HG03095 (cell line): ENCODE results near the gene TMEM134.

Experiments used
- ATAC-seq: cut with Tn5 transposase; IDR thresholded peaks from one replicate; pipeline ENCODE4 v1.9.1; 2021; ENCODE audit warnings: moderate library complexity; ENCODE audit not compliant: unreplicated experiment

Gene TMEM134

DNA sequence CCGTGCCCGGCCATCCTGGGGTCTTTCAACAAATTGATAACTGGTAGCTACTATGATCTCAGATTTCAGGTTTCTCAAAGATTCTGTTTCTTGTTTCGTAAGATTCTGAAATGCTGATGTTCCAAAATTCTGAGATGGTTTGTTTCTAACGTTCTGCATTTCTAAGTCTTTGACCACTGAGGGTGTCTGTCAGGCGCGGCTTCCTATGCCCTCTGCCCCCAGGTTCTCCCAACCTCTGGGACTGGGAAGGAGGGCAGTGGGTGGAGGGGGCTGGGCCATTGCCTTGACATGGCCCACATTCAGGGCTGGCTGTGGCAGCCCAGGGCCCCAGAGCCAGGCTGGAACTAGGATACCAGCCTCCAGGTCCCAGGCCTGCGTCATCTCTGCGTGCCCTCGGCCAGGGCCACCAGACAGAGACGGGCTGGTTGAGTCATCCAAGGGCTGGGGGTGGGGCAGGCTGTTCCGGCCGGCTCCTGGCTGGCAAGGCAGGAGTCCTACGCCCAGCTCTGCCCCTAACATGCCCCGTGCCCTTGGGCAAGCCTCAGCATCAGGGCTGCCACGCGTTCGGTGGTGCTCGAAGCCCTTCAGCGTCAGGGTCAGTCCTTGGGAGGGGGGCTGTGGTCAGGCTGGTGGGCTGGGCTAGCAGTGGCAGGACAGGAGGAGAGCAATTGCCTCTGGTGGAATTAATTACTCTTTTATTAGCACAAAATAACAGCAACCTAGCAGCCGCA lies 5.2 kb downstream of the TMEM134 start:
- no peak for ATAC-seq

DNA sequence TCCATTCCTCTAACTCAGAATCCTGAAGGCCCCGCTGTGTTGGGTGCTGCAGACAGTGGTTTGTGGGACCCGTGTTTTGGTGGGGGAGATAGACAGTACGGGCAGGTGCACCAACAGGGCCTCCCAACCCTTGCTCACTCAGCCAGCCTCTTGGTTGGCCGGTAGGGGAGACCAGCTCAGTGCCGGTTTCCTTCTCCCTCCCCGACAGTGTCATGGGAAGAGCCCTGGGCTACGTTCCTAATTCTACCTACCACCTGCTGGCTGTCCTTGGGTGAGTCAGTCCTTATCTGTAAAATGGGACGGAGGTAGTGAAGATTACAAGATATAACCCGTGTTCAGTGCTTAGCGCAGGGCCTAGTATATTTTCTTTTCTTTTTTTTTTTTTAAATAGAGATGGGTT lies 5.9 kb downstream of the TMEM134 start:
- ATAC-seq = no peak

DNA sequence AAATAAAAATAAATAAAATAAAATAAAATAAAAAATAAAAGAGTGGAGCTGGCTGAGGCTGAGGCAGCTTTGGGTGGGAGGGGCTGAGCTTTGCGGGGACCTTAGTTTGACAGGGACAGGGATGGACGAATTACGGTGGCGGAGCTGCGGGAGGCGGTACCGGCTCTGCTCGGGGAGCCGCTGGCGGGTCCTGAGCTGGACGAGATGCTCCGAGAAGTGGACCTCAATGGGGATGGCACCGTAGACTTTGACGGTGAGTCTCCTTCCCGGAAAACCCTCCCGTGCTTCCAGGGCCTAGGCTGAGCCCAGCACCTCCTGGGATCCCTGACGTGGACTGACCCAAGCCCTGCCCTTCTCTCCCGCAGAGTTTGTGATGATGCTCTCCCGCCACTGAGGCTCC lies 10.8 kb downstream of the TMEM134 start:
- no peak for ATAC-seq

DNA sequence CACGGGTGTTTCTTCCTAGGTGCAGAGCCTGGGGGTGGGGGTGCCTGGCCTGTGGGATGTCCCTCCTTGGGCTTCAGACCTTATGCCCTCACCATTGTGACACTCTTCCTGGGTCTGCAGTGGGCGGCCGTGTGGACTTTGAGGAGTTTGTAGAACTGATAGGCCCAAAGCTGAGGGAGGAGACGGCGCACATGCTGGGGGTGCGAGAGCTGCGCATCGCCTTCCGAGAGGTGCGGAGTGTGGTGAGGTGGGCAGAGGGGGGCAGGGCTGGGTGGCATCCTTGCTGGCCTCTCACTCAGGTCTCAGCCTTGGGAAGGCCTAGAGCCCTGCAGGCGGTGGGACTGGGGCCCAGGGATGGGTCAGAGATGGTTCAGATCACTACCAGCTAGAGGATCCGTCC lies 11.6 kb downstream of the TMEM134 start:
- no peak for ATAC-seq

DNA sequence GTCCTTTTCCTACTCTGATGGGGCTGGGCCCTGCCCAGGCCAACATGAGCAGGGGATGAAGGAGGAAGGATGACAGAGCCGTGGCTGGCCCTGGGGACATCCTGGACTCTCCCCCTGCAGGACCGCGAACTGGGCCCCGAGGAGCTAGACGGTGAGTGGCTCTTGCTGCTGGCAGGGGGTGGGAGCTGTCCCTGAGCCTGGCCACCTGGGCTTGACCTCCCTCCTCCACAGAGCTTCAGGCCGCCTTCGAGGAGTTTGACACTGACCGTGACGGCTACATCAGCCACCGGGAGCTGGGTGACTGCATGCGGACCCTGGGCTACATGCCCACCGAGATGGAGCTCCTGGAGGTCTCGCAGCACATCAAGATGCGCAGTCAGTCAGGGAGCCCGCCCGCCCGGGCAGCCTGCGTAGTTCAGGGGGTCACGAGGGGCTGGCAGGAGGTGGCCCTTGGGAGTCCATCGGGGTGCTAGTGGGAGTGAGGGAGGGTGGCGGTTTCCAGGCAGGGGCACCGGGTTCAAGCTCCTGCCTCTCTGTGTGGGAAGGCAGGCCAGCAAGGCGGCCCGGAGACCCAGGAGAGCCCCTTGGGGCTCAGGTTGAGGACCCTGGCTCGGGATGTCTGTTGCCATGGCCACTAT lies 12.9 kb downstream of the TMEM134 start:
- ATAC-seq = no peak

DNA sequence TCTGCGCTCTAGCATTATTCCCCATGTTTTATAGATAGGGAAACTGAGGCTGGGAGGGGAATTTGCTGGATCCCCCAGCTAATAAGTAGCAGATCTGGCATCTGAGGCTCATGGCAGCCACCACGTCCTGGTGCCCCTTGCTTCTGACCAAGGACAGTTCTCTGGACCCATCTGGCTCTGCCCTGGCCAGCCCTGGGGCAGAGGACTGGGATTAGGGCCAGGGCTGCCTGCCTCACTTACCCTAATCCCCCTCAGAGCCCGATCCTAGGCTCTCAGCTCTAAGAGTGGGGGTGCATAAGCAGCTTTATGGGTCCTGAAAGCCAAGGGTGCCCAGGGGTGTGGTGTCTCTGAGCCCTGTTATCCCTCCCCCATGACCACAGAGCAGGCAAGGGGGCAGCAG lies 14.0 kb downstream of the TMEM134 start, which contains the start of gene CABP4:
Gene CABP4 (plus strand): TSS at position 301 of the 400 bp plus-strand sequence. CDS start 70 bp downstream, at position 371.
- no peak for ATAC-seq

DNA sequence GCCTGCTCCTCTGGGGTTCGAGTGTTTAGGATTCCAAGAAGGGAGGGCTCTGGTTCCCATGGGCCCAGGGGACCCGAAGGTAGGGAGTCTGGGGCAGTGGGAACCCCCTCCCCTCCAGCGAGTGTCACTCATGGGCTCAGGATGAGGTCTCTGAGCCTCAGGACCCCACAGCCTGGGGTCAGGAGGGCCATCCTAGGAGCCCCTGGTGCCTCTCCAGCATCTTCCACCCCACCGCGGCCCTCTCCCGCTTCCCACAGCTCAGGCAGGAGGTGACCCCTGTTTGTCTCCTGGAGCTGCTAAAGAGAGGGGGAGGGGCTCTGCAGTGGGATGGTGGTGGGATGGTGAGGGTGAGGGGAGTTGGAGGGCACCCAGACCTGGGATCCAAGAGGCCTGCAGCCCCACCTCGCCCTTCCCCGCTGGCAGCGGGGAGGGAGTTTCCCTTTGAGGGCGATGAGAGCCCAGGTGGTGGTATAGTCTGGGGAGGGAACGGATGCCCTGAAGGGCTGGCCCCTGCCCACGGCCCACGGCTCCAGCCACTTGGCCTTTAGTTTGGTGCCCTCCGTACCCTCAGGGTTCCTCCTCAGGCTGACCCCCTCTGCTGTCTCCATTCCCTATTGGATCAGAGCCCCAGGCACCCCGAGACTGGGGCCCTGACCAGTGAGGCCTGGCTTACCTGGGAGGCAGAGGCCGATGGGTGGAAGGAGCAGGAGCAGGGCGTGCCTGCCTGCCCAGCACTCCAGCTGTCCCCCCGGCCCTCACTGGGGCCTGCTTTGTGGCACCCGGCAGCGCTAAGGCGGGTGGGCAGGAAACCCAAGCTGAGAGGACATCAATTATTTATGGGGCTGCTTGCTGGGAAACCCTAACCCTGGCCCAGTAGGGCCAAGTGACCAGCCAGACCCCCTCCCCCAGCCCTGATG lies 15.0 kb downstream of the TMEM134 start:
- no peak for ATAC-seq

DNA sequence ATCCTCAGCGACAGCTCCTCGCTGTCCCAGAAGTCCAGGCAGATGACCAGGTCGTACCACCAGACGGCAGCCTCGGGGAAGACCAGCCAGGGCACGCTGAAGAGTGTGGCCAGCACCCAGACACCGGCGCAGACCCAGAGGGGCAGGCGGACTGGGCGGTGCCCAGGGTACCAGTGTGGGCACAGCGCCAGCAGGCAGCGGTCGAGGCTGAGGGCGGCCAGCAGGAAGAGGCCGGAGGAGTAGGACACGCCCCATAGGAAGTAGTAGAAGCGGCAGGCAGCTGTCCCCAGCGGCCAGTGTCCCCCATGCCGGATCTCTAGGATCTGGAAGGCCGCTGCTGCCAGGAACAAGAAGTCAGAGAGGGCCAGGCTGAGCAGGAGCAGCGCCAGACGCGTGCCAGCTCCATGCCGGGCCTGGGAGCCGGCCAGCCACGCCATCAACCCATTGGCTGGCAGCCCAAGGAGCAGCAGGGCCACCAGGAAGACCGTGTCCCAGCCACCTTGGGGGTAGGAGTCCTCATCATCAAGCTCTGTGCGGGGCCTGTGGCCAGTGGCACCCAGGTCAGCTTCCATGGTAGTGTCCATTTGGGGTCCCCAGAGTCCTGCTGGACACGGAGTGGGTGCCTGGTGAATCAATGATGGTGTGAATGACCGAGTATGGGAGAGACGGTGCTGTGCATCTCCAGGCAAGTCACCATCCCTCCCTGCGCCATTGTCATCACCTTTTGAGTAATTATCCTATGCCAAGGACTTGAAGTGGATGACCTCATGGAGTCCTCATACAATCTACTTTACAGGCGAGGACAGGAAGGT lies 16.7 kb downstream of the TMEM134 start, which contains the start of gene GPR152:
Gene GPR152 (minus strand): TSS at position 589 of the 812 bp plus-strand sequence. CDS start 5 bp downstream, at position 584.
- ATAC-seq = no peak

DNA sequence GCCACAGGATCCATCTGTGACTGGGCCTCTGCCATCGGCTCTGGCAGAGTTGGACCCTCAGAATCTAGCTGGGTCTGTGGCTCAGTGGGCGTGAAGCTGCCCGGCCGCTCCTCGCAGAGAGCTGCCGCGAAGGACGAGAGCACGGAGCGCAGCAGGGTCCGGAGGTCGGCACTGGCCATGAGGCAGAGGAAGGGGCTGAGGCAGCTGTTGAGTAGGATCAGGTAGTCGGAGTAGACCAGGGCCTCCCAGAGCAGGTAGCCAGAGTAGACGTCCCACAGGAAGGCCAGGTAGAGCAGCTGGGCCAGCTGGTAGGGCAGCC lies 17.4 kb downstream of the TMEM134 start:
- no peak for ATAC-seq

DNA sequence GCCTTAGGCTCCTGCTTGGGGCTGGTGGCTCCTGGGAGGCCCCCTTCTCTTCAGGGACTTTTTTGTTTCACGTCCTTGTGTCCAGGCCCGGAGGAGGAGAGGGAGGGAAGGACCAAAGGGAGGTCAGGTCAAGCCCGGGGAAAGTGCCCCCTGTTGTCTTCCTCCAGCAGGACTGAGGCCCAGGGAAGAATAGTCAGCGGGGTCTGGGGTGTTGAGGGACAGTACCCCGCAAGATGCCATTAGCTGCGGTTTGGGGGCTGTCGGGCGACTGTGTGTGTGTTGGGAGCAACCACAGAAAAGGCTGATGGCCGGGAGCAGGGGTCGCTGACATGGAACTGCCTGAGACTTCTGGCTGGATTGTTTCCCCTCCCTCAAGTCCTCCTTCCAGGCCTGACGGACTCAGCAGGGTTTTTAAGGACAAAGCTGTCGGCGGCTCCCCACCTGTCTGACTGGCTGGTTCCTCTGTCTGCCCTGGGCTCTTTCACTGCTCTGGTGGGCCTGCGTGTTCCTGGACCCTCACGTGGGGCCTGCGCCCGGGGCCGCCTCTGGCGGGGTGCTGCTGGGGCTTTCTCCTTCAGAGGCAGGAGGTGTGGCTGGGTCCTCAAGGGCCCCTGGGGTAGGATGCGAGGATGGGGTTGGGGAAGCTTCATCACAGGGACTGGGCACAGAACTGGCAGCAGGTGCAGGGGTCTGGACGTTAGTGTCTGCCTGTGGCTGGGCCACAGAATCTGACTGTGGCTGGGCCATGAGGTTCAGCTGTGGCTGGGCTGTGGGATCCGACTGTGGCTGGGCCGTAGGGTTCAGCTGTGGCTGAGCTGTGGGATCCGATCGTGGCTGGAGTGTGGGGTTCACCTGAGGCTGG lies 18.0 kb downstream of the TMEM134 start:
- no peak for ATAC-seq

DNA sequence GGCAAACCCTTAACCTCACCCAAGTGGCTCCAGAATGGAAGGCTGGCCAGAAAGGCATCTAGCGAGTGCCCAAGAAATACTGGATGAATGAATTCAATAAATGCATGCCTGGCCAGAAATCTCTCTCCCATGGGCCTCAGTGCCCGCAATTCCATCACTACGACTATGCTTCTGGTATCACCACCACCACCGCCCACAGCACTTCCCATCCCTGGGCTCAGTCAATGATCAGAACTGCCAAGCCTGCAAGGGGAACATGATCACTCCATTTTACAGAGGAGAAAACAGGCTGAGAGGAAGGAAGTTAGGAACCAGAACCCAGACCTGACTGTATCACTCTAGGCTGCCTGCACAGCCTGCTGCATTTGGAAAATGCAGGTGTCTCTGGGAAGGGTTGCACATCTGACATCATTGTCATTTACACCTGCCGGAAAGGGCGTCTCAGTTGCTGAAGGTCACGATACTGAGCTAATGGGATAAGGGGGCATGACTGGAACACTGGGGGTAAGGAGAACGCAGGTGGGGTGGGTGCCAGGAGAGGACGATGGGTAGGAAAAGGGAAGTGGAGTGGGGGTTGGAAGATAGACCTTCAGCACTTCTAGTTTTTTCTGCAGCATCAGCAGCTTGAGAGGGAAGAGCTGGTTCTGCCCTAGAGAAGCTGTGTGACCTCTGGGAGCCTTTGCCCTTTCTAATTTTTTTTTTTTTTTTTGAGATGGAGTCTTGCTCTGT lies 19.8 kb downstream of the TMEM134 start:
- ATAC-seq = no peak

DNA sequence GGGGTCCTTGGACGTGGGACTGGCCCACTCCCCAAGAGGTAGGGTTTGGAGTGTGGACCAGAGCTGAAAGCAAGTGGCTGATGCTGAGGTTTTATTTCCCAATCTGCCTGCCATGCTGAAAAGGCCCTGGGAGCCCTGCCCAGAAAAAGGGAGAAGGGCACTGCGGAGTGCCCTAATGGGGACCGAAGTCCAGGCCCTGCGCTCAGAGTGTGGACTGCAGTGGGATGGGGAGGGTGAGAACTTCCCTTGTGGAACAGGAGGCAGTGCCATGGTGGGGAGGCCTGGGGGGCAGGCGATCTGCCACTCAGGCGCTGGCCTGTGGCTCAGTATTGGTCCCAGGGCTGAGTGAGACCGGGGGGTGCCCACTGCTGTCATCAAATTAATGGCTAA lies 20.8 kb downstream of the TMEM134 start:
- no peak for ATAC-seq

DNA sequence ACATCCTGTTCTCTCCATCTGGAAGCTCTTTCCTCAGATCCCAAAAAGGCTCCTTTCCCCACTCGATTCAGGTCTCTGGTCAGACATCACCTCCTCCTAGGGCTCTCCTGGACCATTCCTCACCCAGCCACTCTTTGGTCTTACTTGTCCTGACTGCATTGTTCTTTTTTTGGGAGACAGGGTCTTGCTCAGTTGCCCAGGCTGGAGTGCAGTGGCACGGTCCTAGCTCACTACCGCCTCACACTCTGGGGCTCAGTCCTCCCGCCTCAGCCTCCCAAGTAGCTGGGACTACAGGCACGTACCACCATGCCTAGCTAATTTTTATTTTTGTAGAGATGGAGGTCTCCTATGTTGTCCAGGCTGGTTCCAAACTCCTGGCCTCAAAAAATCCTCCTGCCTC lies 23.5 kb downstream of the TMEM134 start:
- ATAC-seq = no peak

DNA sequence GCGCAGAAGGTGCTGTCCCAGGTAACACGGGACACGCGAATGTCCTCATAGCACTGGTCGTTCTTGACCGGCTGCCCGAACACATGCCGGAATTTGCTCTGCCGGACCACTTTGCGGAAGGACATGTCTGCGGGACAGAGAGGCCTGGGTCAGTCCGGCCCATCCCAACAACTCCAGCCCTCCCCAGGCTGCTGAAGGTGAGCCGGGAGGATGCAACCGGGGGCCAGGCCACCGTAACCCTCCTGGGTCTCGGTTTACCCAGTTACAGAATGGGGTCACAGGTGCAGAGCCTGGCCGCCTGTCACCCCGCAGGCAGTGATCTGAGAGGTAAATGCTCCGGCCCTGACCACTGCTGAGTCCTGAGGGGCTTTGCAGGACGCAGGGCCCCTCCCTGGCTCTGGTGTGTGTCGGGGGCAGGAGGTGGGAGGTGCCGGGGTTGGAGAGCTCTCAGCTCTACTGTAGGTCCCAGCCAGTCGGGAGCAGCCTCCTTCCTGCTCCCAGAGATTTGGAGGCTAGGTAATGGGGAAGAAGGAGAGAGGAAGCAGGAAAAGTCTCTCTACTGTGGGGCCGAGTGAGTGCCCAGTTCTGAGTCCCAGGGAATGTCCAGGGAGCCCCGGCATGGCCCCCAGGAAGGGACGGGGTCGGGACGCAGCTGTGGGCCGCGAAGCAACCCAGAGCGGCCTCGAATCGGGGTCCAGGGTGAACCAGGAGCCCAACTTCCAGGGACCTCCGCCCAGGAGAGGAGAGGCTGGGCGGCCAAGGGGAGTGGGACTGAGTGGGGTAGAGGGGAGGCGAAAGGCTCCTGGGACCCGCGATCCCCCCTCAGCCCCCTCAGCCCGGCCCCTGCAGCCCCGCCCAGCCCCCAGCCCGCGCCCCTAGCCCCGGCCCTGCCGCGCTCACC lies 26.3 kb downstream of the TMEM134 start:
- no peak for ATAC-seq

DNA sequence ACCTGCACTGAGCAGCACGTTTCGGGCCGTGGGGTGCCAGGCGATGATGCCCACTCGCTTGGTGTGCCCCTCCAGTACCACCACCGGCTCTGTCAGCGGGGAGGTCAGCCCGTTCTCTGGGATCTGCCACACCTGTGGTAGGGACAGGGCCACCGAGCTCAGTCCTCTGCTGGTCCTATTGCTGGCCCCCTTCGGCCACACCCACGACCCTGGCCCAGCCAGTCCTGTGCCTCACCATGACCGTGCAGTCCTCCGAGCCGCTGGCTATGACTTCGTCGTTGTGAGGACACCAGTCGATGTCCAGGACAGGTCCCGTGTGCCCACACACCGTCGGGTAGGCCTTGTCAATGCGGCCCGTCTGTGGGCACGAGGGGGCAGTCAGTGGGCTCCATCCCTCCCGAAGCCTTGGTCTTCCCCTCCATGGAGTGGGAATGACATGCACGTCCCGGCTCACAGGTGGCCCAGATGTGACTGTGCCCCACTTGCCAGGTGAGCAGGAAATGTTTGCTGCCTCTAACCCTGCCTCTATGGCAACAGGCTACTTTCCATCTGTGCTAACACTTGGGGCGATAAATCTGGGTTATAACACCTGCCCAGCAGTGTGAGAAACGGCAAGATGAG lies 27.2 kb downstream of the TMEM134 start:
- ATAC-seq = no peak

DNA sequence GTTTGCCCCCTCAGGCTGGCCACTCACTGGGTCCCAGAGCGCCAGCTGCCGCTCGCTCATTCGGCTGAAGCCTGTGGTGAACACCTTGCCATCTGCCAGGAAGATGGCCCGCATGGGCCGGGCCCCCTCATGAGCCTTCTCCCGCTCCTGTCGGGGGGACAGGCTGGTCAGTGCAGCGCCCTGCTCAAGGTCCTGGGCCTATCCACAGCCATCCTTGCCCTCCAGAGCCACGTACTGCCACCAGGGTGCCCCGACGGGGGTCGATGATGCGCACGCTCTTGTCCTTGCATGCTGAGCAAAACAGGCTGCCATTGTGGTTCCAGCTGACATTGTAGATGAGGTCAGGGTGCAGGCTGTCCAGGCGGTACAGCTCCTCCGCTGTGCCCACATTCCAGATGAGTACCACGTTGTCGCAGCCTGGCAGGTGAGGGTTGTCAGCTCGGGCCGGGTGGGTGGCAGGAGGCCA lies 27.9 kb downstream of the TMEM134 start:
- no peak for ATAC-seq

DNA sequence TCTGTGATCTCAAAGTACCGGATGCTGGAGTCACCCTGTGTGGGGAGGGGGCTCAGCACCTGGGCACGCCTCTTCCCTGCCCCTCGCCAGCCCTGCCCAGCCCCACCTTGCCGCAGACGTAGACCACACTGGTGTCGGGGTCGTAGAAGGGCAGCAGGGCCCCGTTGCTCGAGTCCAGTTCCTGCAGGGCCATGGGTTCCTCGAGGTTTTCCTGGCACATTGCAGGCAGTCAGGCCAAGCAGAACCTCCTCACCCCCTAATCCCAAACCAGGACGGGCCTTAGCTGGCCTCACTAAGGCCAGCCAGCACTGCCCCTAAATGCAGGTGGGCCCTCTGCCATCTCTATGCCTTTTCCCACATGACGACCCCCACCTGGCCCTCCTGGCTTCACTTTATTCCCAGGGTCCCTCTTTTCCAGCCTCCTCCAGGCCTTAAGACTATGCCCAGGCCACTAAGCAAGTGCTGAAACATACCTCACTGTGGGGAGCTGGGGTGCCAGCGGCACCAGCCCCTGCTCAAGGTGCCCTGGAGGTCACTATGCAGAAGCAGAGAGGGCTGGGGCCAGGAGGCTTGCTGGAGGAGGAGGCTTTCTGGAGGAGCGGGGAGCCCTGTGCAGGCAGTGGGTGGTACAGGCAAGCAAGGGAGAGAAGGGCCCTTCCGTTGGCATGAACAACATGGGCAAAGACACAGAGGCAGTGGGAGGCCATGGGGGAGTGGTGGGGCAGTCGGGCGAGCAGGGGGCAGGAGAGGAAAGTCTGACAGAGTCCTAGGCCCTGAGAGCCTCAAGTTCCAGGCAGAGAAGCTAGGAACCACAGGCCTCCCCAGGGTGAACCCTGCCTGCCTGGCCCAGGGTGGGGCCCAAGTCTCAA lies 28.6 kb downstream of the TMEM134 start:
- ATAC-seq = no peak
